Stimulated activated CD8-positive, alpha-beta memory T cell treated with anti-CD3 and anti-CD28 coated beads, Interleukin-2, amount 100 ng/mL, for 48 hours (primary cell): Measurements from ENCODE around the gene MFRP.

ENCODE experiments used
- DNase-seq, 2 donors: peaks; one replicate each; pipeline ENCODE4 v3.0.0-alpha.2; 2020; ENCODE audit warnings: low read depth in 2 of 2

MFRP gene

GRCh38 chr11:119295178-119295577 is 51.3 kb downstream of the MFRP start:
- DNase-seq: no peak

DNA sequence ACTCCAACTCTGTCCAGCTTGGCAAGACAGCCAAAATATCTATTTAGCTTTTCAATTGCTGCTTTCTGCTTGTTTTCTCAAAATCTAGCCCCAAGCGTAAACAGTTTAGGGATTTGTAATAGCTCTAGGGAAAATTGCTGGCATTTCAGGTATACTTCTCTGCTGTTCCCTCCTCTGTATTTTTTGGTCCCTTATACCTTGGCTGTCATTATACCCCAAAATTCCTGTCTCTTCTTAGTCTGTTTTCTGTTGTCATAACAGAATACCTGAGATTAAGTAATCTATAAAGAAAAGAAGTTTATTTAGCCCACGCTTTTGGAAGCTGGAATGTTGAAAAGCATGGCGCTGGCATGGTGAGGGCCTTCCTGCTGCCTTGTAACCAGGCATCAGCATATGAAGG is 53.0 kb downstream of the MFRP start:
- DNase-seq: no peak

GRCh38 chr11:119290894-119291497 is 55.5 kb downstream of the MFRP start:
- DNase-seq: no peak
